Left forelimb (tissue), 1 donor: ENCODE data around the gene LDB2.

Source experiments
- DNase-seq: peaks from one replicate; pipeline ENCODE4 v3.0.0-alpha.2; 2018; ENCODE audit warnings: low spot score

The LDB2 gene

GRCh38 chr4:16843831-16844508, 54.5 kb downstream of the LDB2 start:
- DNase-seq = no peak

DNA sequence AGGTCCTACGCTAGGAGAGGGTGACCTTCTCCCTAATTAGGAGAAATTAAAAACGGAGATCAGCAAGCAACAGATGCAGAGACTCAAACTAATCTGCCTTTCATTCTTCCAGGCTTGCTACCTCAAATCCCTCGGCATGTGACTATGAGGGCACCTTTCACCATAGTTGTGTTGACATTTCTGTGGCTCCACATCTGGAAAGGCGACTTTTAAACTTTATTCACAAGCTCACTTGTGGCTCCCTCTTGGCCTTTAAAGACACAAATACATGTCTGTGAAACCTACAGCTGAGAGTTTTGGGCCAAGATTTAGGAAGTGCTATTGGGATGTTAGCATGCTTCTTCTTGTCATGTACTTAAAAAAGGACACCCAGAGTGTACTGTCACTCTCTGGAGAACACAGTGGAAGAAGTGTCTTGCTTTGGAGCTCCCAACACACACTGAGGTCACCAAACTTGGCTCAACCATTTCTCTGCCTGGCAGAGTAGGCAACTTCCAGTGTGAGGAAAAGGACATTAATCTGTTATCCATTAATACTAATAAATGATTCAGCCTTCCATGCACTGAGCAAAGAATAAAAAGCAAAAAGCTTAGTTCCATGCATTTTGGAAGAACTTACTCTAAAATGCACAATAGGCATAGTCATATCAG, 60.1 kb downstream of the LDB2 start:
- no peak for DNase-seq

GRCh38 chr4:16837475-16837874, 61.0 kb downstream of the LDB2 start:
- DNase-seq = no peak

DNA sequence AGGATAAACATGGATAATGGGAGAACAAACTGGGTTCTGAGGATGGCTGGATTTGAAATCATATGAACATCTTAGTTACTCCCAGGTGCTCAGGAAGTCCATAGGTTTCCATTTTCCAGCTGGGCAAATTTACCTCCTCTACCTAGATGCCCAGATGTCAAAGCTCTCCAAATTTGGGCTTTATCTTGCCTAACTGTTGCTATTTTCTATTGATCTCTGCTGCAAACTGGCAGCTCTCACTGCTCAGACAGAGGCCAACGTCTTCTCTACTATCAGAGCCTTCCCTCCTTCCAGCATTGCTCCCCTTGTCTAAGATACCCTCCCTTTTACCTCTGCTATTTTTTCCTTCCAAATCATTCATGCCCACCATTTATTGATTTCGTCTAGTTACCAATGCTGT, 62.1 kb downstream of the LDB2 start:
- no peak for DNase-seq

DNA sequence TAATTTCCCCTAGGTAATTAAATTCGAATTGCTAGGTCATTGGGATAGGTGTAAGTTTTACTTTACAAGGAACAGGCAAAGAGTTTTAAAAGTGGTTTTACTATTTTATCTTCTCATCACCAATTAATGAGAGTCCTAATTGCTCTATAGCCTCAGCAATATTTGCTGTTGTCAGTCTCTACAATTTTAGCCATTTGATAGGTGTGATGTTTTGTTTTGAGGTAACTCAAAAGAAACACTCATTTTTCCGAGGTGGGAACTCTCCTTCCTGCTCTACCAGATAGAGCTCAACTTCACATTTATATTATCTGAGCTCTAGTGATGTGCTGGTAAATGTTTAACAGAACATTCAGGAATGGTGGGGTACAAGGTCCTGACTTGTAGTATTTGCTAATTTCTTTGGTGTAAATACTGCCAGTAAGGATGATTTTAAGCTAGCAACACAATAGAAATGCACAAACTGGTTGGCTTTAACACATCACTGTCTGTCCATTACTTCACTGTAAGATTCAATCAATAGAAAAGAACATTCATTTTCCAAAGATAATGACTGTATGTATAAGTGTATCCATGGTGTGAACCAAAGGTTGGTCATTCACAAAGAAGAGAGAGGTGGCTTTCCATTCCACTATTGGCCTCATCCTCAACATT, 62.7 kb downstream of the LDB2 start:
- DNase-seq = no peak

DNA sequence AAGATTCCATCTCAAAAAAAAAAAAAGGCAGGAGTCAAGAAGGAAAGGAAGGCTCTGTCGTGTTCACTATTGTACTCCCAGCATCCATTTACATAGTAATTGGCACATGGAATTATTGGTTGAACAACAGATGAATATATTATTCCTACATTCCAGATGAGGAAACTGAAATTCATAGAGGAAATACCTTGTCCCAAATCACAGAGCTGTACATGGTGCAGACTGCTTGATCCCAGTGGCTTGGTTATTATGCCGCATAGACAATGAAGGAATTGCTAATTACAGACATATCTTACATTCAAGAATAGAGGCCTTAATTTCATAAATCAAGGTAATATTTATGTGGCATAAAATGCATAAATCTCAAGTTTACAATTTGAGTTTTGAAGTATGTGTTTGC, 63.6 kb downstream of the LDB2 start:
- DNase-seq = no peak

DNA sequence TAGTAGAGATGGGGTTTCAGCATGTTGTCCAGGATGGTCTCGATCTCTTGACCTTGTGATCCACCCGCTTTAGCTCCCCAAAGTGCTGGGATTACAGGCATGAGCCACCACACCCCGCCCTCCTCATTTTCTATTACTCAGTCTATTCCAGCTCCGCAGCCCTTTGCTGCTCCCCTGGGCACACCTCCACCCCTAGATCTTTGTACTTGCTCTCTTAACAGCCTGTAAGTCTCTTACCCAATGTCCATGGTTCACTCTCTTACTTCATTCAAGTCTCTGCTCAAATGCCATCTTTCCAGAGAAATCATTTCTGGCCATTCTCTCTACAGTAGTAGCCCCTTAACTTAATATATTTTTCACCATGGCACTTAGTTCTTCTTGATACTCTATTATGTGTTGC, 64.7 kb downstream of the LDB2 start:
- DNase-seq = no peak

DNA sequence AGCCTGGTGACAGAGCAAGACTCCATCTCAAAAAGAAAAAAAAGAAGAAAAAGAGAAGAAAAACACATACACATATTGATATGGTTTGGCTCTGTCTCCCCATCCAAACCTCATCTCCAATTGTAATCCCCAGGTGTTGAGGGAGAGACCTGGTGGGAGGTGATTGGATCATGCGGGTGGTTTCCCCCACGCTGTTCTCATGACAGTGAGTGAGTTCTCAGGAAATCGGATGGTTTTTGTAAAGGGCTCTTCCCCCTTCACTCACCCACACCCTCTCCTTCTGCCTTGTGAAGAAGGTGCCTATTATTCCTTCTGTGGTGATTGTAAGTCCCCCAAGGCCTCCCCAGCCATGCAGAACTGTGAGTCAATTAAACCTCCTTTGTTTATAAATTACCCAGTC, 68.4 kb downstream of the LDB2 start:
- DNase-seq = no peak

DNA sequence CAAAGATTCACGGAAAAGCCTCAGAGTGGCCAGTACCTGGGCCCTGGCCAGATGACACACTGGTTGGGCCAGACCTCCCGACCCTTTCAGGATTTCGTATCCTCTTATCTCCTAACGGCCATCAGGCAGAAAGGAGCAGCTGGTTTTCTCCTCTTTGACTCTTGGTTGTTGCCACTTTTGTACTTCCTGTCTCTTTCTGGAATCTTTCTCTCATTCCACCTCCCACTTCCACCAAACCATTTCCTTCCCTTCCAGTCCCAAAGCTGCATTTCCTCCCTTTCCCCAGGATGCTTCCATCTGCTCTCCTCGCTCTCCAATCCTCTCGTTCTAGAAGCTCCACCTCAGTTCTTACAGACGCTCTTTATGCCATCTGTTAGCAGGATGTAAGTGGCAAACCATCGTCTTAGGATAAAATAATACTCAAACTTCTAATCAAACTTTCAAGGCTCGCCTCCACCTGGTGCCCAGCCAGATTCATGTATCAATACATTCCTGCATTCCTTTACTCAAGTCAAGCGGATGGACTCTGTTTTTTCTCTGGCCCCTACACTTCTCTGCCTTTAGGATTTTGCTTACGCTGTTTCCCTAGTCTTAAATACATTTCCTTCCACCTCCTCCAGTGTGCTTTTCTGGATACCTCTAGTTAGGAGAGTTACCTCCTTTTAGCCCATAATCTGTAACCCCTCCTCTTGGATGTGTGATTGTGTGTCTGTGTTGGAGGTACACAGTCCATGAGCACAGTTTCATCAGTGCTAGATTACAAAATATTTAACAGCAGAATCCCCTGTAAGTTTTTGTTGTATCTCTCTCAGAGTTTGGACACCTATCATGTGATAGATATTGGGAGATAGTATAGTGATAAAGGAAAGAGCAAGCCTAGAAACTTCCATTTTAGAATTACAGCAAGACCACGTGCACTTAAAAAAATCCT, 70.4 kb downstream of the LDB2 start:
- no peak for DNase-seq

DNA sequence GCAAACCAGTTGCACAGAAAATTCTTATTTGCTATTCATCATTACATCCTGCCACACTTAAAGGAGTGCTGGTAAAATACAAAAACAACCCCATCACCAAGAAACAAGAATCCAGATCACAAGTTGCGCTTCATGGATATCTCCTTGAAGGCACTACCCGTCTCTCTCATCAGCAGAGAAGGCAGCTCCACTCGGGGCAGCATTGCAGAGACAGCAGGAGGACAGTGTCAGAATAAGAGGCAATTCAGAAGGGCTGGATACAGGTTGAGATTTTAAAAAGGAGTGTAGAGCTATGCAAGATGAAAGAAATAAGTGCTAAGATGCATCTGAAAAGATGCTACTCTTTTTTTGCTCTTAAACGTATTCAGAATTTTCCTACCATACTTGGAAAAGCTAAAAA, 71.4 kb downstream of the LDB2 start:
- no peak for DNase-seq

DNA sequence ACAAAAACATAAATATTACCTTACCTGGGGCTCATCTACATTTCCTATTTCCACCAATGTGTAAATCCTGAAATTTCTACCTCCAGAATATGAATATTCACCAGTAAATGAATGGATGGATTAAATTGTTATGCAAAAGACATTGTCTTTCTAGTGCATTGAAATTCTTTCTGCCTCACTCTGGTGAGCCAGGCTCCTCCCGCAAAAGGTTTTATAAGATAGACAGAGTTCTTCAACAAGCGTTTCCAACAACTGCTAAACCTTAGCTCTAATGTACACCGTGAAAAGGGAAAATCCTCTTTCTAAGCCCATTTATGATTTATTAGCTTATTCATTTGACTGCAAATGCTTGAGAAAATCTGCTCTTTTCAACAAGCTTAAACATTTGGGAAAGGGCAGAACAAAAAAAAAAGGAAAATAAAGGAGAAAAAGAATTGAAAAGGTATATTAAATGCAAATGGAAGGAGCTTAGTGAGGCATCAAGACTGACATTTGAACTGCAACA, 72.0 kb downstream of the LDB2 start:
- DNase-seq = no peak

GRCh38 chr4:16824278-16824806, 74.1 kb downstream of the LDB2 start:
- DNase-seq = no peak

- no peak for DNase-seq
Measured at GRCh38 chr4:16820329-16820728, 78.1 kb downstream of the LDB2 start.

DNA sequence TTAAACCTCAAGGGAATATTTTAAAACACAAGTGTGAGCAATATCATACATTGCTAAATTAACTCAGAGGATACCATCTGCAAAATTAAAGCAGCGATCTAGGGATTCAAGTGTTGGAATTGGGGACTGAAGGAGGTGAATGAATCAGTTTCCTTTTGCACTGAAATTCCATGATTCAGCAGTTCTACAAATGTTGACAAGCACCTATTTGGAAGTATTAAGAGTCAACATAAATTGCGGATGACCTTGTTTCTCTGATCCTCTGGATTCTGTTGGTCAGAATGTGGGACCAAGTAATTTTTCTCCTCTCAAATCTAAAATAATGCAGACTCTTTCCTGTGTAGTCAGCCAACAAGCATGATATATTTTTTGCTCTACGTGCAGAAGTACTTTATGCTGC, 78.8 kb downstream of the LDB2 start:
- no peak for DNase-seq

- DNase-seq = no peak
Measured at GRCh38 chr4:16818005-16818404, 80.4 kb downstream of the LDB2 start.

DNA sequence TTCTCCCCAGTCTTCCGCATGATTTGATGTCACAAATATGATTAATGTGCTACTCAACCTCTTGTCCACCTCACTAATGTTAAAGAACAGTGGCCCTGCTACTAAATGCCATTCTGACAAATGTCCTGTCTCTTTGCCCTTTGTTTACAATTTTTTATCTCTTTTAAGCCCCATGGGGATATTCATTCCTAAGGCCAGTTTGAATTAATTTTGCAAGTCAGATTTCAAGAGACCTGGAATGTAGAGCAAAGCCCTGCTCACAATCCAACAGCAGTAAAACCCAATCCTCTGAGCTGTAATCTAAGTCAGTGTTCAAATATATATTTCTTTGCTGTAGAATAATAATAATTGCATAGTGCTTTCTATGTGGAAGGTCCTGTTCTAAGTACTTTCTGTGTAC, 81.2 kb downstream of the LDB2 start:
- DNase-seq = no peak

- DNase-seq = no peak
Measured at GRCh38 chr4:16814361-16814760, 84.1 kb downstream of the LDB2 start.

DNA sequence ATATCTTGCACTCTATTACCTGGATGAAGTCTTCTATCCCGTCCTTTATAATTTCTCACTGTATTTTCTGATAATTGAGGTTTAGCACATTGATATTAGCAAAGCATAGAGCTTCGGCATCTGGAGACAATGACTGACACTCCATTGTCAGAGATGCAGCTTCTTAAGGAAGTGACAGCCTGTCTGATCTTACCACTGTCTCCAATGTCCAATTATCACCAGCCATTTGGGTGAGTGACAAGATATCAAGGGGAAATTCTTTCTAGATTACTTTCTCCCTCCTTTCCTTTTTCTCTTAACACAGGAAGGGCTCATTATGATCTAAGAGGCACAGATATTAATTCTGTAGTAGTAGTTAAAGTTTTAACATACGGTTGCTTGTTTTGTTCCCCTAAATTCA, 86.4 kb downstream of the LDB2 start:
- DNase-seq = no peak

GRCh38 chr4:16809943-16810342, 88.5 kb downstream of the LDB2 start:
- no peak for DNase-seq

DNA sequence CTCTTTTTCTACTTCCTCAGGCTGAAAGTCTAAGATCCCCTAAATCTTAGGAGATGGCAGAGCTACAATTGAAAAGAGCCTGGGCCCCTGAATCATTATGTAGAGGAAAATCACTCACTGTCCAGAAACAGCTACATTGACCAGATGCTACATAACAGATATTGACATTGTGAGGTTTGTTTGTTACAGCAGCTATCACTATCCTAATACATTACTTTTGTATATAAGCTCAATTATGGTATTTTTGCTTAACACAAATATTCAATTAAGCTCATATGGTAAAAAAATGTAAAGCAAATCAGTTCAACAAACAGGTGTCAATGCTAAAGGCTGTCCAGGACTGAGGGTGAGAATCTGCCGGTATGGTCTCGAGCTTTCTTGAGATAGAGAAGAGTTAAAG, 89.4 kb downstream of the LDB2 start:
- no peak for DNase-seq

DNA sequence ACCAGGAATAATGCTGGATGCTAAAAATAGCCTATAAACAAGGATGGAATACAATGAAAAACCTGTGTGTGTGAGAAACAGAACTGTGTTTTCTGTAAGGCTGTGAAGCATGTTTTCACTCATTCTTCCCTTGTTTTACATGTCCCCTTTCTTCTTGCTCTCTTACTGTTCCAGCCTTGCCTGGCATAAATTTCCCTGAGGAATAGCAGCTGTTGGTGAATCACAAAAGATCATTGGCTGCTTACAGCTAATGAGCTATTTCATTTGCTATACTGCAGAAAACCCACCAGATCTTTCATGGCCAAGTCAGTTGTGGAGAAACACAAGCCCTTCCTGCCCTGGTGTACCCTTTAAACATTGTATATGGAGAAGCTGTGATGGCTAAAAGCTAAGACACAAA, 91.1 kb downstream of the LDB2 start:
- DNase-seq = no peak

- DNase-seq = no peak
Measured at GRCh38 chr4:16804581-16804980, 93.9 kb downstream of the LDB2 start.
